Upper lobe of left lung (tissue), 6 donors: Measurements from ENCODE around the gene SCYGR1. TPM values are rescaled to one million over a fixed set of nuclear protein-coding genes. Genes with fewer than 3 reads are reported as not detected.

Experiments
- ATAC-seq, 2 donors: fragments of 200-7000 bp; cut with Tn5 transposase; one replicate each; pipeline ENCODE4 v1.9.1; 2022; ENCODE audit warnings: mild to moderate bottlenecking in 2 of 2, moderate library complexity in 2 of 2; ENCODE audit not compliant: low FRiP score in 2 of 2
- DNase-seq, 2 donors: peaks; one replicate each; pipeline ENCODE4 v3.0.0-alpha.2; 2019 to 2020
- H3K27ac ChIP-seq, 4 donors: fragments of 200-600 bp; sonication (generic); one replicate each; pipeline ENCODE4 v1.5.1; 2016 to 2019
- H3K27me3 ChIP-seq, 4 donors: fragments of 200-600 bp; sonication (generic); one replicate each; pipeline ENCODE4 v1.5.1; 2017 to 2019
- H3K36me3 ChIP-seq, 4 donors: fragments of 200-600 bp; sonication (generic); one replicate each; pipeline ENCODE4 v1.5.1; 2016 to 2019
- H3K4me1 ChIP-seq, 4 donors: fragments of 200-600 bp; sonication (generic); one replicate each; pipeline ENCODE4 v1.5.1; 2018 to 2019
- H3K4me3 ChIP-seq, 4 donors: fragments of 200-600 bp; sonication (generic); one replicate each; pipeline ENCODE4 v1.5.1; 2017 to 2019; ENCODE audit warnings: mild to moderate bottlenecking in 2 of 4, moderate library complexity in 1 of 4
- H3K9me3 ChIP-seq, 4 donors: fragments of 200-600 bp; sonication (generic); one replicate each; pipeline ENCODE4 v1.5.1; 2018 to 2019
- CTCF ChIP-seq, 6 experiments: fragments of 450-650 bp in 4 of 6; fragments of 200-600 bp in 2 of 6; sonication (generic) in 2 of 6; IDR thresholded peaks; one replicate each; pipeline ENCODE4 v1.5.1; 2016 to 2019; ENCODE audit warnings: antibody characterized with exemption in 6 of 6
- EP300 ChIP-seq, 4 donors: sonication (generic); formaldehyde crosslinking; IDR thresholded peaks; one replicate each; pipeline ENCODE4 v1.5.1; 2017; ENCODE audit warnings: antibody characterized with exemption in 4 of 4, control low read depth in 2 of 4
- POLR2A ChIP-seq, 4 donors: fragments of 450-650 bp; IDR thresholded peaks; one replicate each; pipeline ENCODE4 v1.5.1; 2016 to 2017; ENCODE audit warnings: antibody characterized with exemption in 4 of 4, mild to moderate bottlenecking in 2 of 4
- POLR2AphosphoS5 ChIP-seq, 2 donors: sonication (generic); formaldehyde crosslinking; IDR thresholded peaks; one replicate each; pipeline ENCODE4 v1.5.1; 2017; ENCODE audit warnings: antibody characterized with exemption in 2 of 2
- WGBS, 2 donors: methylation state at CpG; one replicate each; pipeline ENCODE4 v1.1.5; 2017 to 2018; 5-methylcytosine and 5-hydroxymethylcytosine counted together
- total RNA-seq, 6 donors: library from RNA; depleted of rRNA in 4 of 6; stranded (reverse); fragments of >200 nt in 4 of 6; gene quantifications; one replicate each; pipeline versions ENCODE4 v1.1.0 to v1.2.1, GENCODE V29; 2016 to 2021
- donor health status: DM: no; HTN: no; CAD: no; lungs with moderate emphysema.
- donor health status: DM: no; HTN: yes; CAD: no; lungs with severe emphysema.

Gene SCYGR1
- total RNA-seq, 6 donors from 2014 or later, result not detected

- no peaks in the 10 kb centered on the region for H3K9me3 ChIP-seq
- H3K27ac ChIP-seq, result no peak overlapping the region
- peak in 1 of 2 donors; percentile 15 for ATAC-seq
- no peak for TF ChIP-seq CTCF (IDR thresholded peaks at IDR 0.05)
- no peak for TF ChIP-seq POLR2AphosphoS5 (IDR thresholded peaks at IDR 0.05)
- TF ChIP-seq POLR2A (IDR thresholded peaks at IDR 0.05), result no peak
- TF ChIP-seq EP300 (IDR thresholded peaks at IDR 0.05), result no peak
- 55 to 58% methylated on average over 1 of the region's 1 CpG for WGBS, 2 donors
- H3K4me1 ChIP-seq, result no peaks in the 10 kb centered on the region
- no peak overlapping the region for H3K4me3 ChIP-seq
- no peak for DNase-seq
- no peaks in the 10 kb centered on the region for H3K27me3 ChIP-seq
- no peaks in the 10 kb centered on the region for H3K36me3 ChIP-seq
These were observed 7.8 kb upstream of the SCYGR1 start for GRCh38 chr2:227395556-227395955.

GRCh38 chr2:227394401-227394800 is 6.7 kb upstream of the SCYGR1 start:
- ATAC-seq (no peak), DNase-seq (no peak)
- H3K4me3 ChIP-seq, result no peak overlapping the region
- H3K4me1 ChIP-seq, result no peaks in the 10 kb centered on the region
- H3K27me3 ChIP-seq, result no peaks in the 10 kb centered on the region
- no peaks in the 10 kb centered on the region for H3K9me3 ChIP-seq
- no peak overlapping the region for H3K27ac ChIP-seq
- no peaks in the 10 kb centered on the region for H3K36me3 ChIP-seq
- TF ChIP-seq POLR2AphosphoS5 (IDR thresholded peaks at IDR 0.05) (no peak), EP300 (IDR thresholded peaks at IDR 0.05) (no peak), CTCF (IDR thresholded peaks at IDR 0.05) (no peak), POLR2A (IDR thresholded peaks at IDR 0.05) (no peak)
- 82 to 94% methylated on average over 2 of the region's 2 CpGs for WGBS, 2 donors

GRCh38 chr2:227390468-227391256 is 2.9 kb upstream of the SCYGR1 start:
- ATAC-seq (no peak), DNase-seq (no peak)
- no peaks in the 10 kb centered on the region for H3K4me1 ChIP-seq
- H3K27me3 ChIP-seq, result no peaks in the 10 kb centered on the region
- TF ChIP-seq EP300 (IDR thresholded peaks at IDR 0.05) (no peak), POLR2A (IDR thresholded peaks at IDR 0.05) (no peak), POLR2AphosphoS5 (IDR thresholded peaks at IDR 0.05) (no peak), CTCF (IDR thresholded peaks at IDR 0.05) (no peak)
- no peaks in the 10 kb centered on the region for H3K9me3 ChIP-seq
- H3K36me3 ChIP-seq, result no peaks in the 10 kb centered on the region
- 78 to 88% methylated on average over 17 of the region's 17 CpGs for WGBS, 2 donors
- no peak overlapping the region for H3K27ac ChIP-seq
- no peak overlapping the region for H3K4me3 ChIP-seq

GRCh38 chr2:227389661-227390060 is 1.9 kb upstream of the SCYGR1 start:
- 93 to 98% methylated on average over 7 of the region's 7 CpGs for WGBS, 2 donors
- Histone ChIP-seq H3K27me3 (no peaks in the 10 kb centered on the region), H3K4me3 (no peak overlapping the region), H3K9me3 (no peaks in the 10 kb centered on the region), H3K27ac (no peak overlapping the region), H3K4me1 (no peaks in the 10 kb centered on the region), H3K36me3 (no peaks in the 10 kb centered on the region)
- TF ChIP-seq POLR2AphosphoS5 (IDR thresholded peaks at IDR 0.05) (no peak), POLR2A (IDR thresholded peaks at IDR 0.05) (no peak), CTCF (IDR thresholded peaks at IDR 0.05) (no peak), EP300 (IDR thresholded peaks at IDR 0.05) (no peak)
- DNase-seq (no peak), ATAC-seq (no peak)

GRCh38 chr2:227389231-227389630 is 1.5 kb upstream of the SCYGR1 start:
- H3K9me3 ChIP-seq, result no peaks in the 10 kb centered on the region
- DNase-seq, result no peak
- WGBS, 2 donors, result 86 to 92% methylated on average over 3 of the region's 3 CpGs
- H3K36me3 ChIP-seq, result no peaks in the 10 kb centered on the region
- H3K27ac ChIP-seq, result no peak overlapping the region
- no peaks in the 10 kb centered on the region for H3K4me1 ChIP-seq
- TF ChIP-seq POLR2AphosphoS5 (IDR thresholded peaks at IDR 0.05) (no peak), CTCF (IDR thresholded peaks at IDR 0.05) (no peak), POLR2A (IDR thresholded peaks at IDR 0.05) (no peak), EP300 (IDR thresholded peaks at IDR 0.05) (no peak)
- no peaks in the 10 kb centered on the region for H3K27me3 ChIP-seq
- no peak for ATAC-seq
- no peak overlapping the region for H3K4me3 ChIP-seq
